H7 (cell line): ENCODE measurements around the gene NSUN6. TPM values are rescaled to one million over a fixed set of nuclear protein-coding genes. Genes with fewer than 3 reads are reported as not detected.

Source experiments
- DNase-seq: peaks from one replicate; pipeline ENCODE4 v3.0.0; 2012
- H3K27me3 ChIP-seq: 2 replicates; pipeline ENCODE4 v1.6.0; 2011; ENCODE audit warnings: mild to moderate bottlenecking, low read length; ENCODE audit not compliant: control insufficient read depth, insufficient read depth
- H3K36me3 ChIP-seq: replicated peaks from 2 replicates; pipeline ENCODE4 v1.5.1; 2011; ENCODE audit warnings: low read length; ENCODE audit not compliant: control insufficient read depth, insufficient read depth
- H3K4me3 ChIP-seq: 2 replicates; pipeline ENCODE4 v1.5.1; 2011; ENCODE audit warnings: low read depth, mild to moderate bottlenecking, control low read depth, low read length, moderate library complexity; ENCODE audit not compliant: insufficient read depth
- total RNA-seq: library from RNA; depleted of rRNA; stranded (reverse); fragments of >200 nt; shearing (Covaris generic); gene quantifications from 2 replicates; pipeline ENCODE4 v1.2.3, GENCODE V29; 2014

The NSUN6 gene
- total RNA-seq, 1 experiment from 2014 or later = 7.2 TPM

DNA sequence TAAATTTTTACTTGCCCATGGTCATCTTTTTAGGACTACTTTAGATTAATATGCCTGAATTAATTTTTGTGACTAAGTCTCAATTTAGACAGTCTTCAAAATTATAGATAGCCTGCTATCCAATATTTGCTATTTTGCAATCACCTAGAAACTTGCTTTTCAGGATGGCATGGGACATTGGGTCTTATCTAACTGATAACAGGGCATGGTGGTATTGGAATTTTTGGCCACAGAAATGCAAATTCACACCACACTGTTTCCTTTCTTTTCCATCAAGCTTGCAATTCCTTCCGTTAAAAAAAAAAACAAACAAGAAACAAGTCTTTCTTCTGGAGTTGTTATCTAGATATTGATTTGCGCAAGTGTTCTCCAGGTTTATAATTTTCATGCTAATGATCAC lies 16.6 kb upstream of the NSUN6 start:
- no peak for DNase-seq
- Histone ChIP-seq H3K4me3 (no peak overlapping the region), H3K36me3 (peaks cover 3% of the 10 kb centered on the region)

DNA sequence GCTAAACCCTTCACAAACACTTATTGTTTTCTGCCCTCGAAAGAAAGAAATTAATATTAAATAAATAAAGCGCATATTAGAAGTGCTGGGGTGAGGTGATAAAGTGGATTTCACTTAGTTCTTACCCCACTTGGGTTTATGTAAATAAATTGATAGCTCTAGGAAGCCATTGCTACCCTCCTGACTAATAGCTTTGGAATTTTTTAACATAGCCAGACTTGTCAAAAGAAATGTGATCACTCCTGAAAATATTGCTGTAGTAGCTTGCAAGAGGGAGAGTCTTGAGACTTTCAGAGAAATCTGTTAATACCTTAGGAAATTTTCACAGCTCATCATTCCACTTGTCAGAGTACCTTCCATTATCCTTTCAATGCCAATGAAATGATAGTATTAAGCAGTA lies 15.4 kb upstream of the NSUN6 start:
- no peak for DNase-seq
- Histone ChIP-seq H3K36me3 (peaks cover 3% of the 10 kb centered on the region), H3K27me3 (no peaks in the 10 kb centered on the region), H3K4me3 (no peak overlapping the region)

More for the DNA sequence above, 16.6 kb upstream of the NSUN6 start:
- no peaks in the 10 kb centered on the region for H3K27me3 ChIP-seq

DNA sequence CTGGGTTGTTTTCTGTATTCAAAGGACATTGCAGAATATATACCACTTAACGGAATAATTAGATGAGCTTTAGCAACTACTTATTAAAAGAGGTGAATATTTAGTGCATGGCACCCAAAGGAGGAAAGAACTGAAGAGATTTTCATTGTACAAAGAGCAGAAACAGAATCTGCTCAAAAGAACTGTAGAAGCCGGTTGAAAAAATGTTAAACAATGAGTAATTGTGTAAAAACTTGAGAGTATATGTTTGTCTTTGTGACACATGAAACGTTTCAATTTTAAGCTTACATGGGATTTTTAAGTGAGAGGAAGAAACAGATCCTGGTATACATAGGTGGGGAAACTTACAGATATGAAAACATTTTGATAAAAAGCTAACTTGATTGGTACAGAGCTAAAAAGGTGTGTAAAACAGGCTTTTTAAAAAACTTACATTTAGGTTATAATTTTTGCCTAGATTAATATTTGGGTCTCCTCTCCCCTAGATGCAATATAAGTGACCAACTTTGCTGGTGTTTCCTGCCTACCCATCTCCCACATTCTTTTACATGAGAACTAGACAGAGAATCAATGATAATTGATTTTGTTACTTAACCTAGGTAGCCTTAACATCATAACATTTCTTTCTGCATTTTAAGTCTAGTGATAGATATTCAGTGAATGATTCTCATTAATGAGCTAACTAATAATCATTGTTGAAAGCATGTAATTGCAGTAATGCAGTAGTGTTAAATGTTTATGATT lies 14.6 kb upstream of the NSUN6 start:
- Histone ChIP-seq H3K4me3 (no peak overlapping the region), H3K27me3 (no peaks in the 10 kb centered on the region), H3K36me3 (peaks cover 3% of the 10 kb centered on the region)
- DNase-seq = no peak

DNA sequence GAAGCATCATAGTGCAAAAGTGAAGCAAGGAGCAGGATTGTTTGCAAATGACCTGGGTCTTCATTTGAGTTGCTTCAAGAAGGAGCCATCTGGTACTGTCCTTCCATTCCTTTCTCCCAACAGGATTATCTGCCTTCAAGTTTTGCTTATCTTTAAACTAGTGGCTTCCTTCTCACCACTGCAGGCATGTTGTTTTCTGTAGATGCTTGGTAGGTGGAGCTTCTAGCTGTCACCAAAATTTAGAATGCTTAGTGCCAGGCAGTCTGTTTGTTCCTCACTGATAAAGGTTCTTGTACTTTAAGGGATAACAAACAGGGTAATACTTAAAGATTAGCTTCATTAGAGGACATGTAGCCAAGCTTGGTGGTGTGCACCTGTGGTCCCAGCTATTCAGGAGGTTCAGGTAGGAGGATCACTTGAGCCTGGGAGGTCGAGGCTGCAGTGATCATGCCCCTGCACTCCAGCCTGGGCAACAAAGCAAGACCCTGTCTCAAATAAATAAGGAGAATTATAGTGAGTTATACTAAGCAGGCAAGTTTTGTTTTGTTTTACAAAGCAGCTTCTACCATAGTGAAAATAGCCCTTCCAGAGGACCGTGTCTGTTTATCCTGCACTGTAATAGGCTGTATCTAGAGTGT lies 13.6 kb upstream of the NSUN6 start:
- Histone ChIP-seq H3K4me3 (no peak overlapping the region), H3K27me3 (no peaks in the 10 kb centered on the region), H3K36me3 (peaks cover 2% of the 10 kb centered on the region)
- no peak for DNase-seq

DNA sequence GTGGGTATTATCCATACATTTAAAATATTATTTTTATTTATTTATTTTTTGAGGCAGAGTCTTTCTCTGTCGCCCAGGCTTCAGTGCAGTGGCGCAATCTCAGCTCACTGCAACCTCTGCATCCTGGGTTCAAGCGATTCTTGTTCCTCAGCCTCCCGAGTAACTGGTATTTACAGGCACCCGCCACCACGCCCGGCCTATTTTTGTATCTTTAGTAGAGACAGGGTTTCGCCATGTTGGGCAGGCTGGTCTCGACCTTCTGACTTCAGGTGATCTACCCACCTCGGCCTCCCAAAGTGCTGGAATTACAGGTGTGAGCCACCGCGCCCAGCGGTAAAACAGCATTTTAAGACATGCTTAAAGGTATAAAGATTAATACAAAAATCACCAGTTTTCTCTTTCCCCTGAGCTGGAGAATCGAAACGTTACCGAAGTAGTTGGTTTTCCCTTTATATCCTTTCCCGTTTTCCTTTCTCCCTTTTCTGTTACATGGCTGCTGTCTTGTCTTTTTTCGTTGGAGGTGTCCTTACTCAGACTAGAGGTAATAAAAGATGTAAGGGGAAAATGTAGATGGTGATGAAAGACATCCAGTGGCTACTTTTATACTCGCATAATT lies 9.5 kb upstream of the NSUN6 start:
- Histone ChIP-seq H3K27me3 (no peaks in the 10 kb centered on the region), H3K4me3 (no peak overlapping the region; the same call in 1 of the 2 replicates), H3K36me3 (no peaks in the 10 kb centered on the region)
- no peak for DNase-seq

DNA sequence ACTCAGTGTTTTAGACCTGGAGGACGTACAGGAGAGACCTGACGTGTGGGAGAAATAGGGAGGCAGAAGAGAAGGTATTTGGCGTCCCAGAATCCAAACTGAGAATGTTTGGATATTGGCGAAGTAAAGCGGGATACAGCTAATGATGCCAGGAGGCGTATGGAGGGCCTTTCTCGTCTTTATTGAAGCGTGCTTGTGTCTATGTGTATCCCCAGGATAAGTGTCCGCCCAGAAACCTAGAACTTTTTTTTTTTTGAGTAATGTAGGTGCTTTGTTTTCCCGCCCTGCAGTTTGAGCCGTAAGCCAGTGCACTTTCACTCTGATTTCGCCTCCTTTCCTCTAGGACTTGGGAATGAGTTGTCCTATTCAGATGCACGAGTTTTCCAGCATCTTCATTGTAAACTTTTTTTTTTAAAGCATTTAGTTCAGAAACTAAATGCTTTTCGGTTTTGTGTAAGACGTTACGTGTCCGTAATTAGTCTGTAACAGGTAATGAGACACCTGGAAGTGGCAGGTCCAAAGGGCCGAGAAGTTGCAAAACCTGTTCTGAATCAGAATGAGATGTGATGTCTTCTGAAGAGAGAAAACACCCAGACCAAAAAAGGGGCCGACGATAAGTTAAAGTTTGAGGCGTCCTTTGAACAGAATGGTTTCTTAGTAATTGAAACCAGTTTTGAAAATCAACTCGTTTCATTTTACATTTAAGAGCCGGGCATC lies 8.6 kb upstream of the NSUN6 start:
- Histone ChIP-seq H3K4me3 (peak overlapping the region; percentile 89), H3K36me3 (no peaks in the 10 kb centered on the region), H3K27me3 (no peaks in the 10 kb centered on the region)
- DNase-seq = peak; percentile 22

DNA sequence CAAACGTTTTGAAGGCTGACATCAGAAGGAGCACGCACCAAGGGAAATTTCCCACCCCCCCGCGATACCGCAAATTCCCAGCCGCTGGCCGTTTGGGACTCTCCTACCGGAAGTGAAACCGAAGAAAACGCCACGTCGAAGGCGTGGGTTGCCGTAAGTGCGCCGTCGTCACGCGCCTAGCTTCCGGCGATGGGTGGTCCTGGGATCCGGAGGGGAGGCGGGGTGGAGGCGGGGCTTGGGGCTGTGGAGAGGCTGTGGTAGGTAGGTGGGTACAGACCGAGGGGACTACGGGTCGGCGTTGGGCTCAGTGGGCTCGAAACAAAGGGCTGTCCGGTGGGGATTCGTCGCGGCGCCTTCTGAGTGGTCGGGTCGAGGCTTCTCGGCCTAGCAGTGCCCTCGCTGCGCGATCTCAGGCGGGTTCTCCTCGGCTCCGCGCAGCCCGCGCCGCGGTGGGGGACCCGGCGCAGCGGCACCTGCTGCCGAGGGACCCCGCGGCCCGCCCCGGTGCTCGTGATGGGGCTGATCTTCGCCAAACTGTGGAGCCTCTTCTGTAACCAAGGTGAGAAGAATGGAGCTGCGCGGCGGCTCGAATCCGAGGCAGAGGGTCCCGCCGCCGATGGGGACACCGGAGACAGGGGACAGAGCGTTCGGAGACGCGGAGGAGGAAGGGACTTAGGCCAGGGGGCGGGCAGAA lies 7.9 kb upstream of the NSUN6 start, which contains the start of gene ARL5B:
Gene ARL5B, plus strand, starts transcription at position 307 of the 694 bp plus-strand sequence. Its CDS starts 207 bp downstream, at position 514.
- H3K4me3 ChIP-seq = peak within 1 kb of the TSS; percentile 89
- H3K27me3 ChIP-seq = no peaks in the 10 kb centered on the region
- peak; percentile 95 for DNase-seq
- no peaks in the 10 kb centered on the region for H3K36me3 ChIP-seq

DNA sequence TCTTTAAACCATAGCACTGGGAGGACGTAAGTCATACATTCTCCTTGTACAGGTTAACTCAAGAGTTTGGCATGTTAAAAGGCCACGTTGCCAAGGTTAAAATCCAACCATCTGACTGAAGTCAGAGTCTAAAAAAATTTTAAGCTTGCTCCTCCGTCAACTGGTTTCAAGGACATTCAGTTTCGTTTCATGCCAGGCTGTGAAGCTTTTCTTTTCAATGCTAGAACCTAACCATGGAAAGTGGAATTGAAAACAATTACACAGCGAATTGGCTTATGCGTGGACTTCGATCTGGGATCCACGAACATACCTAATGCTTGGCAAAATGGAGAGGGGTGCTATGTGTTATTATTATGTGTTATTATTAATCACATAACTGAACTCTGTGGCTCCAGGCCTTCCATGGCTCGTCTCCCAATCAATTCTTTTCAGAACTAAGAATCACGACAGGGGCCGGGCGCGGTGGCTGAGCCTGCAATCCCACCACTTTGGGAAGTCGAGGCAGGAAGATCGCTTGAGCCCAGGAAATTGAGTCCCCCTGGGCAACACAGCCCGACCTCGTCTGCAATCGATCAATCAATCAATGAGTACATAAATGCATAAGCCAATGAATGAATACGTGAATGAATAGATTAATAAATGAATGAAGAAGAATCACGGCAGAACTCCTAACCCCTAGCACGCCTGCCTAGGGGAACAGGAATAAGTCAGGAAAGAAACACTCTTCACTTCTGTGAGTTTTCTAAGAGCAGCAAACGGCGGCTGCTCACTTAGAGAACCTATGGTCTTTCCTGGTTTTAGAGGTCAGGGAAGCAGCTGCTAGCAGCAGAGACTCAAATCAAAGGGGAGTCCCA lies 7.1 kb upstream of the NSUN6 start:
- Histone ChIP-seq H3K4me3 (peak overlapping the region; percentile 89), H3K27me3 (no peaks in the 10 kb centered on the region), H3K36me3 (no peaks in the 10 kb centered on the region)
- no peak for DNase-seq

DNA sequence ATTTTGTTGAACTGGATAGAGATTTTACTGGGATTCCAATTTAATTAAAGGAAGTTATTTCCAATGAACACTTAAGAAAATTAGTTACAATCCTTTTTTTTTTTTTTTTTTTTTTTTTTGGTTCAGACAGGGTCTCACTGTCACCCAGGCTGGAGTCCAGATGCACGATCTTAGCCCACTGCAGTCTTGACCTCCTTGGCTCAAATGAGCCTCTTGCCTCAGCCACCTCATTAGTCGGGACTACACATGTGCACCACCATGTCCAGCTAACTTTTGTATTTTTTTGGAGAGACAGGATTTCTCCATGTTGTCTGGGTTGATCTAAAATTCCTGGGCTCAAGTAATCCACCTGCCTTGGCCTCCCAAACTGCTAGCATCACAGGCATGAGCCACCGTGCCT lies 5.3 kb upstream of the NSUN6 start:
- Histone ChIP-seq H3K4me3 (no peak overlapping the region), H3K36me3 (no peaks in the 10 kb centered on the region), H3K27me3 (no peaks in the 10 kb centered on the region)
- no peak for DNase-seq

DNA sequence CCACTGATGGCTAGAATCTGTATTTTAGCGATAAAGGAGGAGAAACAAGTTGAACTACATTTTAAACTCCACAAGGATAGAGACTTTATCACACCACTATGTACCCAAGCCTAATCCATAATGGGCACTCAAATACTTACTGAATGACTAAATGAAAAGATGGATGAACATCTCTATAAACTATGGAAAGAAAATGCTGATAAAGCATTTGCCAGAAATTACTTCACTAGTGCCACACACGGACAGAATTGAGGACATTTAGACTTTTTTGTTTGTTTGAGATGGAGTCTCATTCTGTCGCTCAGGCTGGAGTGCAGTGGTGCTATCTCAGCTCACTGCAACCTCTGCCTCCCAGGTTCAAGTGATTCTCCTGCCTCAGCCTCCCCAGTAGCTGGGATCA lies 1.7 kb upstream of the NSUN6 start:
- Histone ChIP-seq H3K4me3 (no peak overlapping the region), H3K27me3 (no peaks in the 10 kb centered on the region), H3K36me3 (no peaks in the 10 kb centered on the region)
- no peak for DNase-seq

DNA sequence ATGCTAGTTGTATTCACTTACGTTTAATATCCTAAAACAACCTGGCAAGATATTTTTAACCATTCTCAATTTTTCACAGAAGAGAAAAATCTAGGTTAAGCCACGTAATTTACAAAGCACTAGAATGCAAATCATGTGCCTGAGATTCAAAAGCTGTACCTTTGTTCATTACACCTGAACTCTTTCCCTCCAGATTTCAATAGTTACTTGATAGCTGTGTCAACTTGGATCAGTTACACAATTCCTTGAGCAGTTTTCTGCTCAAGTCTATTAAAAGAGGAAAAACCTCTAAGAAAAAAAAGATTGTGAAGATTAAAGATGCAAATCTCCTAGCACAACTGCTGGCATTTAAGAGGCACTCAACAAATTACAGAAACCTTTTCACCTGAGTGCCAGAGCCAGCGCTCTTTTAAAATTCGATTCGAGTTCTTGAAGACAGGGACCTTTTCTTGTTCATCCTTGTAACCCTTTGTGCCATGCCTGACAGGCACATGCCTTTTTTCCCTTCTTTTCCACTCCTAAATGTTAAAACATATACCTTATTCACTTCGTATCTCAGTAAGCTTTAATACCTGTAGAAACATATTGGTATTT lies 886 bp downstream of the NSUN6 start:
- Histone ChIP-seq H3K4me3 (peak overlapping the region; percentile 51), H3K27me3 (no peaks in the 10 kb centered on the region), H3K36me3 (no peaks in the 10 kb centered on the region)
- no peak for DNase-seq

DNA sequence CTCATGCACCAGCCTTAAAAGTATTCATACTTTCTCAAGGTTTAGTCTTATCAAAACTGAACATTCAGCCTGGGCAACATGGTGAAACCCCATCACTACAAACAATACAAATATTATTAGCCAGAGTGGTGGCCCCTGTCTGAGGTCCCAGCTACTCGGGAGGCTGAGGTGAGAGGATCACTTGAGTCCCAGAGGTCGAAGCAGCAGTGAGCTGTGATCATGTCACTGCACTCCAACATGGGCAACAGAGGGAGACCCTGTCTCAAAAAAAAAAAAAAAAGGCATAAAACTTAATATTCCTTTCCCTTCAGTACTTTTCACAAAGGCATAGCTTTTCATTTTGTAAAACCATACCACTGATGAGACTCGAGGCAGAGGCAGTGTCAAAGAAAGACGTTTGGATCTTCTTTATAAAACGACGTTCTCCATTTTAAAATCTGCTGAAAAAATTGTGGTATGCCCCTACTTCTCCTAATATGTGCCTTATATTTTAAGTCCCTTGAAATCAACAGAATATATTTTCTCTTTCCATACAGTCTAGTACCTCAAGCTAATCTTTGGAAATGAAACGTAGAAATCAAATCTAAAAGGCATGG lies 1.9 kb downstream of the NSUN6 start:
- Histone ChIP-seq H3K27me3 (no peaks in the 10 kb centered on the region), H3K36me3 (no peaks in the 10 kb centered on the region), H3K4me3 (no peak overlapping the region)
- no peak for DNase-seq

DNA sequence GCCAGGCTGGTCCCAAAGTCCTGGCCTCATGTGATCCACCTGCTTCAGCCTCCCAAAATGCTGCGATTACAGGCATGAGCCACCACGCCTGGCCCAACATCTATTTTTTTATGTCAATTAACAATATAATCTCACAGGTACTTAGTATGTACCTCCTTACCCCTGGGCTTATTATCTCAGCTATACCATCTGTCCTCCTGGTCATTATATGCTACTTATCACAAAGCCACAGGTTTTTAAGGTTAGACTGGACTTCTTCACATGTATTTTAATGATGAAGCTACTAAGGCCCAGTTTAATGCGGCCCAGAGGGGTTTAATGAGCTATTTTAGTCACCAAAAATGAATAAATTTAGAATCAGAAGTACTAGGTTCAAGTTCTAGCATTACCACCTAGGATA lies 3.4 kb downstream of the NSUN6 start:
- no peaks in the 10 kb centered on the region for H3K36me3 ChIP-seq
- DNase-seq = no peak
- no peaks in the 10 kb centered on the region for H3K27me3 ChIP-seq
- no peak overlapping the region for H3K4me3 ChIP-seq
